CD4-positive, alpha-beta T cell treated with Interleukin-2 at 100 ng/mL for 4 hours (primary cell): ENCODE measurements around the gene FAM83E.
"Not testable (repeated sequence)": the region's sequence is repeated elsewhere in the genome, so short reads cannot be mapped to it uniquely, and the experiment has no call there.

Experiments
- DNase-seq: peaks from one replicate; pipeline ENCODE4 v3.0.0-alpha.2; 2020; ENCODE audit warnings: low spot score

Gene FAM83E

DNA sequence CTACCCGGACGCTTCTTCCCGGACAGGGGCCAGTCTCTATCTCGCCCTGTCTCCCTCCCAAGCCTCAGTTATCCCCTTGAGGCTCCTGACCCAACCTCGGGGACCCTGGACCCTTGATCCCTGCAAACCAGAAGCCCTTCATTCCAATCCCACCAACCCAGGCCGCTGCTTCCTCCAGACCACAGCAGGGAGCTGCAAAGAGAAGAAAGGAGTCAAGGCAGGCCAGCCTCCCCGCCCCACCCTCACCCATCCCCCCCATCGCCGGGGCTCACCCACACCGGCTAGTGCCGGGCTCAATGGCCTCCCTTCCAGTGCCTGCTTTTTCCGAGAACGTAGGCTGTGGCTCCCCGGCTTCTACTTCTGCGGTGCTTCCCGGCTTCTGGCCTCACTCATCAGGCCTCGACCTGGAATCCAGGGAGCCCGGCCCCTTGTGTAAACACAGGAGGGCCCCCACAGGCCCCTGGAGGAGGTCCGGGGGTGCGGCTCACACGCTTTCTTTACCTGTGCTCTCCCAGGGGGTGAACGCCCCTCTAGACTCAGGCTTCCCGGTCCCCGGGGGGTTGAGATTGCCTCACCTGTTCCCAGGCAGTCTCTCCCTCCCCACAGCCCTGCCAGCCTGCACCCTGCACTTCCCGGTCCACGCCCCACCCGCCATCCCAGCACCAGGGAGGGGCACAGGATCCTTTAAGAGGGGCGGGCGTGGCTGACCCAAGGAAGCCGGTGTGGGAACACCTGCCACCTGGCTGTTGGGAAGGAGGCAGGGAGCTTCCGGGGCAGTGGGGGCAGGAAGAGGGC lies at the start of gene FAM83E:
FAM83E (minus strand) TSS at position 641 of the 795 bp plus-strand sequence. CDS start 1,704 bp downstream, outside the sequence.
- DNase-seq = no peak

DNA sequence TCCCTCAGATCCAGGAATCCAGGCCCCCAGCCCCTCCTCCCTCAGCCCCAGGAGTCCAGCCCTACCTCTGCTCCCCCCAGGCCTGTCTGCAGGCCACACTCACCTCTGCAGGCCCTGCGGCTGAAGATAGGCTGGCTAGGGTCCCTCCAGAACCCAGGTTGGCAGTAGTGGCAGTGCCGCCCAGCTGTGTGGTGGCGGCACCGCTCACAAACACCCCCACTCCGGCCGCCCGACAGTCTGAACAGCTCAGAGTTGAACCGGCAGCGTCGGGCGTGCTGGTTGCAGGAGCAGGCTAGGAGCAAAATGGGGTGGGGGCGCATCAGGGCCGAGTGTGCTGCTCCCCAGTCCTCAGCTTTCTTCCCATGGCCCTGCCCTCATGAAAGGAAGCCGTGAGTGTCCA lies 49.6 kb upstream of the FAM83E start:
- no peak for DNase-seq

DNA sequence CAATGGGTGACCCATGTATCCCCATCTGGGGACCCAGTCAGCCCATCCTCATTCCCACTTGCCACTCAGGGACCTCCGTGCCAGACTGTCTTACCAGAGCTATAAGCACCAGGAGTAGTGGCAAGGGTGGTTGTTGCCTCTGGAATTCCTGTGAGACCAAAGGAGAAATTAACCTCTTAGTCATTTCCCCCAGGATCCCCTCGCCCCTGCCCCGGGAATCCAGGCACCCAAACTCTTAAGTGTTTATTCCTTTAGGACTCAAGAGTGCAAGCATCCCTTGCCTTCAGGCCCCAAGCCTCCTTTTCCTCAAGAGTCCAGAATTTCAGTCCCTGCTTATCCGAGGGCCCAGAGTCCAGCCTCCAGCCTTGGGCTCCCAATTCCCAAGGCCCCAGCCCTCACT lies 48.8 kb upstream of the FAM83E start:
- no peak for DNase-seq

DNA sequence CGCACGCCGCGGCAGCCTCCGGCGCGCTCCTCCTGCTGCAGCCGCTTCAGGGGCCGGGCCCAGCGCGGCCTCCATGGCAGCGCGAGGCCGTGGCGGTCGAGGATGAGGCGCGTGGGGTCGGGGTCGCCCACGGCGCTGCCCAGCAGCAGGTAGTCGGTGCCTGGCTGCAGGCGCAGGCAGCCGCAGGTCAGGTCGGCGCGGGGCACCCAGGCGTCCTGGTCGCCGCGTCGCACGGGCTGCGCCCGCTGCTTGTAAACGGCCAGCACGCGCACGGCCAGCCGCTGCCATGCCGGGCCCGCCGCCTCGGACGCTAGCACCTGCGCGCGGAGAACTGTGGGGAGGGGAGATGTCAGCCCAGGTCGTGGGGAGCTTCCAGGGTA lies 46.8 kb upstream of the FAM83E start:
- no peak for DNase-seq

DNA sequence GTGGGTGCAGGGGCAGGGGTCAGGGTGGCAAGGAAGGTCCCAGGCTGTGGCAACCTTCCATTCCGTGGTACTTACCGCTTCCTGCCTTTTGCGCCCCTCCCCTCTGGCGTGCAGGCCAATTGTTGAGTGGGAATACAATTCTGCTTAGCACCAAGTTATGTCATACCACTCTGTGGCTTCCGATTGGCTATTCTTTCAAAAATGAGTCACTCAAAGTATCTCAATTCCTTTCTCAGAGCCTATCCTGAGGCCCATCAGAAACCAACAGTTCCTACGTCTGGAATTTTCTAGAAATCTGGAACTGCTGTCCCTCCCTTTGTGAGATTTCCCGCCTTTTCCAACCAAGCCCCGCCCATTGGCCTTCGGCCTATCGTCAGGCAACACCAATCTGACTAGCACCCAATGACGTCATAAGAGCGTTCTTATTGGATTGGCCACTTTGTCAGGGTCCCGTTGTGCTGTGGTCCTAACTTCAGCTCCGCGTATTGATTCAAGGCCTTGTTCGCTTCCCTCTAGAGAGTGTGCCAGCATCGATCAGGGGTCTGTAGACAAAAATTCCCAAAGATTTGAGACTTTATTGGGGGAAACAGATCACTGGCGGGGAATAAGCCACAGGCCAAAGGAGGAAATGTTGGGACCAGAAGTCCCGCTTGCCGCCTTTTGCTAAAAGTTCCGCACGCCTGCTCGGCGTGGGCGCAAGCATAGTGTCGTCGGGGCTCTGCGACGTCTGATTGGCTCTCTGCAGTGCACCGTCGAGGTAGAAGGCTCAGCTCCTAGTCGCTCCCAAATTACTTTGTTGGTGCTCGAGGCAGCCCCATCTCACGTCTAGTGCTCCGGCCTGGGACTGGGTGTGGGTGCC lies 46.2 kb upstream of the FAM83E start:
- peak; percentile 86 for DNase-seq

DNA sequence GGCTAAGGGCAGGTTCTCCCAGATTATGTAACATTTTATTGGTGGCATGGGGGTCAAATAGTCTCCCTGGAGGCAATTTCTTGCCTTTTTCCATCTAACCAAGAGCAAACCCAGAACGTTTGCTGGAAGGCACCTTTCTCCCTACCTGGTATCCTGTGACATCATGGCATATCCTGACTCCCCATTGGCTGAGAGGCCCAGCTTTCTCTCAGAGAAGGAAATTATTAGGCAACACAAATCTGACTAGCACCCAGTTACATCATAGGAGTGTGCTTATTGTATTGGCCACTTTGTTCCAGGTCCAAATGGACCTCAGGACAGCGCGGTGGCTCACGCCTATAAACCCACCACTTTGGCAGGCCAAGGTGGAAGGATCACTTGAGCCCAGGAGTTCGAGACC lies 44.9 kb upstream of the FAM83E start:
- peak; percentile 7 for DNase-seq

DNA sequence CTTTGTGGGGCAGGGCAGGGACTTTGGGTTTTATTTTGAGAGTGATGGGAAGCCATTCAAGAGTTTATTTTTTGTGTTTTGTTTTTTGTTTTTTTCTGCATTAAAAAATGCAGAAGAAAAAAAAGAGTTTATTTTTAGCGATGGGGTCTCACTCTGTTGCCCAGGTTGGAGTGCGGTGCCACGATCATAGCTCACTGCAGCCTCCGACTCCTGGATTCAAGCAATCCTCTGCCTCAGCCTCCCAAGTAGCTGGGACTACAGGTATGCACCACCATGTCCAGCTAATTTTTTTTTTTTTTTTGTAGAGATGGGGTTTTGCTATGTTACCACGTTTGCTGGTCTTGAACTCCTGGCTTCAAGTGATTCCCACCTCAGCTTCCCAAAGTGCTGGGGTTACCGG lies 43.6 kb upstream of the FAM83E start:
- DNase-seq = no peak

DNA sequence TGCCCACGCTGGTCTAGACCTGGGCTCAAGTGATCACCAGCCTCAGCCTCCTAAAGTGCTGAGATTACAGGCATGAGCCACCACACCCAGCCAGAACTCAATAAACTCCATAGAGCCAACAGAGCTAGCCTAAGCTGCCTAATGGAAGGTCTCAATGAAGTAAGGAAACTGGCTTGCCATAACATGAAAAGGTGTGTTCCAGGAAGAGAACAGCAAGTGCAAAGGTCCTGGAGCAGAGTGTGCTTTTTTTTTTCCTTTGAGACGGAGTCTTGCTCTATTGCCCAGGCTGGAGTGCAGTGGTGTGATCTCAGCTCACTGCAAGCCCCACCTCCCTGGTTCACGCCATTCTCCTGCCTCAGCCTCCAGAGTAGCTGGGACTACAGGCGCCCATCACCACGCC lies 43.0 kb upstream of the FAM83E start:
- DNase-seq = not testable (repeated sequence)

DNA sequence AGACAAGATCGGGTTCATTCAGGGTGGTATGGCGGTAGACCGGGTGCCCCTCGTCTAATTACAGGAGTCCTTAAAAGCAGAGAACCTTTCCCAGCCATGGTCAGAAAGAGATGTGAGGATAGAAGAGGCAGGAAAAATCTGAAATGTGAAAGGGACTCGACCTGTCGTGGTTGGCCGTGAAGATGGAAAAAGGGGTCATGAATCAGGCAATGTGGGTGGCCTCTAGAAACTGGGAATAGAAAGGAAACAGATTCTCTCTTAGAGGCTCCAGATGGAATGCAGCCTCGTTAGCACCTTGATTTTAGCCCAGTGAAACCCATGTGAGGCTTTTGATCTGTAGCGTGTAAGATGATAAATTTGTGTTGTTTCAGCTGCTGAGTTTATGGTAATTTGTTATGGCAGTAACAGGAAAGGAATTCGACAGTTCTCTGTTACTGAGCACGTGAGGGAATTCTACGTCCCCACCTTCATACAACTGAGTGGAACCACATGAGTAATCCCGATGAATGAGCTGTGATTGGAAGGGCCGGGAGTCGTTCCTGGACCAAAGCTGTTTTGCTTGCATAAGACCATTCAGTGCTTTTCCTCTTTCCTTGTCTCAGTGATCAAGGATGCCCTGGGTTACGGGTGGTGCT lies 42.1 kb upstream of the FAM83E start:
- no peak for DNase-seq

DNA sequence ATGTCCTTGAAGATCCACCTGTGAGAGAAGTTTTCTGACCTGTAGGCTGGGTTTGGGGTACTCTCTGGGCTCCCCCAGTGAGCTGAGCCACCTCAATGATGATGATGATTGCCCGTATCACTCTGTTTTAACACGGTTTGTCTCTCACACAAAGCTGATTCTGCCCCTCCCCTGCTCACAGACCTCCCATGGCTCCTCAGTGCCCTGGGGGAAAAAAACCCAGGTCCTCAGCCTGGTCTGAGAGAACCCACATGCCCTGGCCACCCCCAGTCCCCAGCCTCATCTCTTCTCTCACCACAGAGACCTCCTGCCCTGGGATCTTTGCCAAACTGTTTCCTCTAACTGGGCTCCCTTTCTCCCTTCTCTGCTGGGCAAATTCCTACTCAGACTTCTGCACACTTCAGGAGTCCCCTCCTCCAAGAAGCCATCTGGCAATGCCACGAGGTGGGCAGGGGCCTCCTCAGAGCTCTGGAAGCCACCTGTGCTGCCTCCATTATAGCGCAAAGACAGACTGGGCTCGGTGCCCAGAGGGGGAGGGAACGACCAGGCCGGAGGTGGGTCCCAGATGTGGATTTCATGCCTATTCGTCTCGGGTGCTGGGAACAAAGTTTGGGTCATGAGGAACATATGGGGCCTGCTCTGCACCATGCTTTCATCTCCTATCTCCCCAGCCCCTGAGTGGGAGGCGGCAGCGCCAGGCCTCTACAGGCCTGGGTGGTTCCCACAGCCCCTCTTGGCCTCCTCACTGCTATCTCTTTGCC lies 39.6 kb upstream of the FAM83E start:
- DNase-seq = no peak

DNA sequence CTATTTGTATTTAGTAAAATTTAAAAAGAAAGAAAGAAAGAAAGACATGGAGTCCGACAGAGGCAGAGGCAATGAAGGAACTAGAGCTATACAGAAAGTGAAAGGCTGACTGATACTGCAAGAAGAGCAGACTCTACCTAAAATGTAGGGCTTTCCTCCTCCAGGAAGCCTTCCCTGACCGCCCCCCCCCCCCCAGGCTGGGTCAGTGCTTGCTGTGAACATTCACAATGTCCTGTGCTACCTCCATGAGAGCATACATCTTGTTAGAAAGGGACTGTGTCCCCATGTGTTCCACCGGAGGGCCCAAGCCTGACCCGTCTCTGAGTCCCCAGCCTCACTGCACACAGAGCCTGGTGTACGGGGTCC lies 36.8 kb upstream of the FAM83E start:
- DNase-seq = no peak

DNA sequence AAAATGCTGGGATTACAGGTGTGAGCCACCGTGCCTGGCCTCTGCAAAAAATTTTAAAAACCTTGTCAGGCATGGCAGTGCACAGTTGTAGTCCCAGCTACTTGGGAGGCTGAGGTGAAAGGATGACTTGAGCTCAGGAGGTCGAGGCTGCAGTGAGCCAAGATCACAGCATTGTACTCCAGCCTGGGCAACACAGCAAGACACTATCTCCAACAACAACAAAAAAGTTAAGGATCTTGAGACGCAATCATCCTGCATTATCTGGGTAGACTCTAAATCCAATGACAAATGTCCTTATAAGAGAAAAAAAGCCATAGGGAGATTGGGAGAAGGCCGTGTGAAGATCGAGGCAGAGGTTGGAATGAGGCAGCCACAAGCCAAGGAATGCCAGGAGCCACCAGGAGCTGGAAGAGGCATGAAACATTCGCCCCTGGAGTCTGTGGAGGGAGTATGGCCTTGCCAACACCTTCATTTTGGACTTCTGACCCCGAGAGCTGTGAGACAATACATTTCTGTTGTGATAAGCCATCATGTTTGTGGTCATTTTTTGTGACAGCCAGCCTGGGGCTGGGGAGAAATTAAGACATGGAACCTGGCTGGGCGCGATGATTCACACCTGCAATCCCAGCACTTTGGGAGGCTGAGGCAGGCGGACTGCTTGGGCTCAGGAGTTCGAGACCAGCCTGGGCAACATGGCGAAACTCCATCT lies 36.3 kb upstream of the FAM83E start:
- no peak for DNase-seq

DNA sequence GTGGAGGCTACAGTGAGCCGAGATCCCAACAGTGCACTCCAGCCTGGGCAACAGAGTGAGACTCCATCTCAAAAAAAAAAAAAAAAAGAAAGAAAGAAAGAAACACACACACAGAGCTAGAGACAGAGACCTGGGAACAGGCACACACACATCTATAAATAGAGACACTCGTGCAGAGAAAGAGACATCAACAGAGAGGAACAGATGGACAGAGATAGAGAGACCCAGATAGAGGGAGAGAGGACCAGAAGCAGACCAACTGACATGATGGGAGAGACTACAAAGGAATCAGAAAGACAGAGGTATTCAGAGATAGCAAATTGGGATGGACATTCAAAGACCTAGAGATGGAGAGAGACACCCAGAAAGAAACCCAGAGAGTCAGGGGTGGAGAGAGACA lies 33.3 kb upstream of the FAM83E start:
- DNase-seq = no peak

DNA sequence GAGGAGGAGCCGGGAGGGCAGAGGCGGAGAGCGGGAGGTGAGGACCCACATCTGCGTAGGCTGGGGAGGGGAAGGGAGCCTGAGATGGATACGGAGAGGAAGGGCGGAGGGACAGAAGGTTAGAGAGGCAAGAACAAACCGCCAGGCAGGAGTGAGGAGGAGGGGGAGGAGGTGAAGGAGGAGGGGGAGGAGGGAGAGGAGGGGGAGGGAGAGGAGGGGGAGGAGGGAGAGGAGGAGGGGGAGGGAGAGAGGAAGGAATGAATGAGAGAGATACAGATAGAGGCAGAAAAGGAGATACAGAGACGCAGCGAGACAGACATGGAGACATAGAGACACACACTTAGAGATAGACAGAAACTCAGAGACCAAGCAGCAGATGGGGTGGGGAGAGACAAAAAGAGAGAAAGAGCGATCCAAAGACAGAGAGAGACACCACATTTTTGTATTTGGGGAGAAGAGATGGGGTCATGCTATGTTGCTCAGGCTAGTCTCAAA lies 31.9 kb upstream of the FAM83E start:
- no peak for DNase-seq

DNA sequence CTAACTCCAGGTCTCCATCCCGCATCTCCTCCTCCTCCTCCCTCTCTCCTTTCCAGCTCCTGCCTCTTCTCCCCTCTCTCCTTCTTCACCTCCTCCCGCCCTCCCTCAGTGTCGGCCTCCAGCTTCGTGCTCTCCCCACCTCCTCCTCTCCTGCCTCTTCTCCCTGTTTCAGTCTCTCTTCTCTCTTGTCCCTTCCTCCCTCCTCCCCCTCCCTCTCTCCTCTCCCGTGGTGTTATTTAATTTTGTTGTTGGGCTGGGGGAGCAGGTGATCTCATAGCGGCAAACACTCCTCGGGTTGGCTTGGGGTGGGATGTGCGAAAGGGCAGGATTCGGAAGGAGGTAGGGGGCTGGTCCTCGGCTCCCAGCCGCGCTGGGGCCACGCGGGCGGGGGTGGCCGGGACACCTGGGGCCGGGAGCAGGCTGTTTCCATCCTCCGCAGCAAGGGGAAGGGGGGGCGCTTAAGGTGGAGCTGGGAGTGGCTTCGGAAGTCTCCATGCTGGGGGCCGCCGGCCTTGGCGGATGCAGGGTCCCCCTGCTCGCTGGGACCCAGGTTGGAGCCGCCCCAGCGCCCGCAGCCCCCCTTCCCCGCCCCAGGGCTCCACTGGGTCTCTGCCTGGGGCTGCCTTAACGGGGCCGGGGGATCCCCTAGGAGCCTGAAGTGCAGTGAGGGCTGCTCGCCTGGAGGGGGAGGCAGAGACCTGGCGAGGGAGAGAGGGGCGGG lies 31.3 kb upstream of the FAM83E start, which contains the start of gene CA11:
CA11 (minus strand) TSS at position 187 of the 721 bp plus-strand sequence. CDS start 555 bp downstream, outside the sequence.
- peak; percentile 94 for DNase-seq

DNA sequence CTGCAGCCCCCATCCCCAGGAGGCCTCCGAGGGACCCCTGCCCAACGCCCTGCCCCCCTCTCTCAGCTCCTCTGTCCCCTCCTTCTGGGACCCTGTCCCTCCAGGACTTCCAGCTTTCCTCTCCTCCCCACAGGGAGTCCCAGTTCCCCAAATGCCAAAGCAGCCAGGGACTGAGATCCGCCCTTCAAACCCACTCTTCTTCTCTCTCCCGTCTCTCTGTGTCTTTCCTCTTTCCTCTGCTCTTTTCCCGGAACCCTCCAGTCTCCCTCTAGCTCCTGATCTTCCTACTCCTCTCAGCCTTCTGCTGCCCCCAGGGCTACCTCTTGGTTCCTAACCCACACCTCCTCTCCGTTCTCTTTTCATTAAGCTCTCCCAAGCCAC lies 30.7 kb upstream of the FAM83E start:
- no peak for DNase-seq

DNA sequence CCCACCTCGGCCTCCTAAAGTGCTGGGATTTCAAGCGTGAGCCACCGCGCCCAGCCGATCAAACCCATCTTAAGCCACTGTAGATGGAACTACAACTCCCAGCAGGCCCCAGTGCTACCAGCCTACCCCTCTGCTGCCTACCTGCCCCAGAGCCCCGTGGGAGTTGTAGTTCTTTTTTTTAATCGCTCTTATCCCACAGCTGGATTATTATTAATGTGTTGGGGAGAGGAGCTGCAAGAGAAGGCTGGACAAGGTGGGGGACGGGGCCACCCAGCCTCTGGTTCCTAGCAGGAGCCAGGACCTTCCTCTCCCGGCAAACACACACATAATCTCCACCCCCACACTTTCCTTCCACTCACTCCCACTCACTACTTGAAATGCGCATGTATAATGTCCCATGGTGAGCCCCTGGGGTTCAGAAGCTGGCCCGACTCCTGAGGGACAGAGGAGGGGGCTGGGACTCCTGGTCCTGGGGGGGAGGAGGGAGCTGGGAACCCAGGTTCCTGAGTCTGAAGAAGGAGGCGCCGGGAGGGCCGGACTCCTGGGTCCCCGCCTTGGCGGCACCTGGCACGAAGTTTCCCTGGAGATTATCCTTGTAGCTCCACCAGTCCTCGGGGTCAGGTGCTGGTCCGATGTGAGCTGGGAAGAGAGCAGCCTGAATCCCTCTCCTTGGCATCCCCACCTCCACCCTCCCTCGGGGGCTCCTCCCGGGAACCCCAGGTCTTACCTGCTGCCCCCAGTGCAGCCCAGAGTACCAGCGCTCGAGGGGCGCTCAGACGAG lies 30.2 kb upstream of the FAM83E start:
- peak; percentile 81 for DNase-seq

DNA sequence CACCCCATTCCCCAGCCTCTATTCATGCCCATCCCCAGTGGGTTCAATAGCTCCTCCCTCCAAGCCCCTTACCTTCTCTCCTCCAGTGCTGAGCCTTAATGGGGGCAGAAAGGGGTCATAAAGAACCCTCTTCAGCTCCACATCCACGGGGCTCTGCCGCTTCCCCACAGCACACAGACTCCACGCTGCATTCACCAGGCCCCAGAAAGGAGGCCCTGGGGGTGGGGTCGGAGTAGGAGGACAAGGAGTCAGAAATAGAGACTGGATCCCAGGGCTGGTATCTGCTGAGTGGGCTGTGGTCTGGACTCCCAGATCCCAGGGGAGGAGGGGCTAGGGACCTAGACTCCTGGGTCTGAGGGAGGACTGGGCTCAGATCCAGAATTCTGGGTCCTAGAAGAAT lies 29.5 kb upstream of the FAM83E start:
- no peak for DNase-seq

DNA sequence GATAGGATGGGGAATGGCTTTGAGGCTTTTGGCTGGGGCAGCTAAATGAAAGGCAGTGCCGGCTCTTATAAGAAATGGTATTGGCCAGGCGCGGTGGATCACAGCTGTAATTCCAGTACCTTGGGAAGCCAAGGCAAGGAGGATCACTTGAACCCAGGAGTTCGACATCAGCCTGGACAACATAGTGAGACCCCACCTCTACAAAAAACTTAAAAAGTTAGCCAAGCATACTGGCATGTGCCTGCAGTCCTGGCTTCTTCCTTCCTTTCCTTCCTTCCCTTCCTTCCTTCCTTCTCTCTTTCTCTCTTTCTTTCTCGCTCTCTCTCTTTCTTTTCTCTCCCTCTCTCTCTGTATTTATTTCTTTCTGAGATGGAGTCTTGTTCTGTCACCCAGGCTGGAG lies 28.0 kb upstream of the FAM83E start:
- DNase-seq = no peak

DNA sequence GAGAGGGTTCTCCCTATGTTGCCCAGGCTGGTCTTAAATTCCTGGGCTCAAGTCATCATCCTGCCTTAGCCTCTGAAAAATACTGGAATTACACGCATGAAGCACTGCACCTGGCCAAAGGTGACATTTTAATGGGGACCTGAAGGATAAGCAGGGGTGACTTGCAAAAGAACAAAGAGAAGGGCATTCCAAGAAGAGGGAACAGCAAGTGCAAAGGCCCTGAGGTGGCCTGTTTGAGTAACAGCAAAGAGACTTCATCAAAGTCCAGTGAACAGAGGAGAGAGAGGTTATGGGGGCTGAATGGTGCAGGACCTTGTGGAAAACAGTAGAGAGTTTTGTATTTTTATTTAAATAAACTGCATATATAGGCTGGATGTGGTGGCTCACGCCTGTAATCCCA lies 27.0 kb upstream of the FAM83E start:
- DNase-seq = no peak
